KOPT-K1 (cell line): Measurements from ENCODE around the gene WDR82.
"Not testable (repeated sequence)": the region's sequence is repeated elsewhere in the genome, so short reads cannot be mapped to it uniquely, and the experiment has no call there.

ENCODE experiments used
- H3K27ac ChIP-seq: fragments of 200-600 bp; sonication (generic); 2 replicates; pipeline ENCODE4 v1.5.1; 2016; ENCODE audit warnings: antibody characterized with exemption, mild to moderate bottlenecking, low read depth, low read length; ENCODE audit not compliant: poor library complexity, severe bottlenecking
- H3K36me3 ChIP-seq: fragments of 200-600 bp; sonication (generic); 2 replicates; pipeline ENCODE4 v1.5.1; 2017; ENCODE audit warnings: antibody characterized with exemption, mild to moderate bottlenecking, low read length, moderate library complexity; ENCODE audit not compliant: insufficient read depth
- H3K9me3 ChIP-seq: fragments of 200-600 bp; sonication (generic); 2 replicates; pipeline ENCODE4 v1.5.1; 2017; ENCODE audit warnings: antibody characterized with exemption, low read length, mild to moderate bottlenecking; ENCODE audit not compliant: insufficient read depth, poor library complexity, severe bottlenecking

WDR82 gene

DNA sequence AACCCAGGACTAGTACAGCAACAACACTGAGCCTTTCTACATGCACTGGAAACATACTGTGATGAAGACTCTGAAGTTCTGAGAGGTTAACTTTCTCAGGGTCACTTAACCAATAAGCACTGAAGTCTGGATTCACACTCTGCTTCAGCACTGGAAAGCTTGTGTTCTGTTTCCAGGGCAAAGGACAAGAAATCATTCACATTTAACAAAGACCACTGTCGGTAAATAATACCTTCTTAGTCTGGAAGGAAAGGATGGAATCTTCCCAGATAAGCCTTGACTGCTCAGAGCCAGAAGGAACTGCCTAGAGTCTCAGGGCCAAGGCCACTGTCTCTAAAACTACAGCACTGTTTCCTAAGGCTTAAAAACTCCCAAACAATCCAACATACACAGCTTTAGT lies 4.9 kb upstream of the WDR82 start:
- H3K9me3 ChIP-seq = no peaks in the 10 kb centered on the region
- H3K27ac ChIP-seq = peak overlapping the region; percentile 65
- H3K36me3 ChIP-seq = no peaks in the 10 kb centered on the region

DNA sequence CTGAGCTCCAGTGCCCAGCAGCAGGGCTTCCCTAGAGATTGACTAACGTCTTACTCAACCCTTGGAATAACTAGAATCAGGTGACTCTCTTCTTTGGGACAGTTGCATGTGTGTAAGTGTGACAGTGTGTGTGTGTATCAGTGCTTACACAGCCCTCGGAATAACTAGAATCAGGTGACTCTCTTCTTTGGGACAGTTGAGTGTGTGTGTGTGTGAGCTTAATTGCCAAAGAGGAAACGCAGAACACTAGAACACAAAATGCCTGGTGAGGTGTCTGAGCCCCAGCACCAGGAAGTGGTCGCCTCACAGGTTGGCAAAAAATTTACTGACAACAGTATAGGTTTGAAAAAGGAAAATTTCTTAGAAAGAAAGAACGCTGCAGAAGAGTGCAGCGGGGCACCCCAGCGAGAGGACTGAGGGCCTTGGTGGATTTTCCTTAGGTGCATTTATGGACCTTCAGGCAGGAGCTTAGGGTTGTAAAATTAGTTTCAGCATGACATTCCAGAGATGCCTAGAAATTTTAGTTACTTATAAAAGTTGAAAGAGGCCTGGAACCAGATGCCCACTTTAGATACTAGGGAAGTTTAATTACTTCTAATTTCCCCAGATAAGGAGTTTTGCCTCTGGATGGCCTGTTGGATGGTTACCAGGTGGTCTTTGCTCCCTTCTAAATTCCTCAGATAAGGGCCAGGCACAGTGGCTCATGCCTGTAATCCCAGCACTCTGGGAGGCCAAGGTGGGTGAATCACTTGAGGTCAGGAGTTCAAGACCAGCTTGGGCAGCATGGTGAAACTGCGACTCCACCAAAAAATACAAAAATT lies 3.7 kb upstream of the WDR82 start:
- H3K27ac ChIP-seq = peak overlapping the region; percentile 65
- no peaks in the 10 kb centered on the region for H3K9me3 ChIP-seq
- no peaks in the 10 kb centered on the region for H3K36me3 ChIP-seq

GRCh38 chr3:52280050-52280461 lies 1.6 kb upstream of the WDR82 start:
- Histone ChIP-seq H3K27ac (peak overlapping the region; percentile 91), H3K36me3 (peaks cover 17% of the 10 kb centered on the region), H3K9me3 (no peaks in the 10 kb centered on the region)

DNA sequence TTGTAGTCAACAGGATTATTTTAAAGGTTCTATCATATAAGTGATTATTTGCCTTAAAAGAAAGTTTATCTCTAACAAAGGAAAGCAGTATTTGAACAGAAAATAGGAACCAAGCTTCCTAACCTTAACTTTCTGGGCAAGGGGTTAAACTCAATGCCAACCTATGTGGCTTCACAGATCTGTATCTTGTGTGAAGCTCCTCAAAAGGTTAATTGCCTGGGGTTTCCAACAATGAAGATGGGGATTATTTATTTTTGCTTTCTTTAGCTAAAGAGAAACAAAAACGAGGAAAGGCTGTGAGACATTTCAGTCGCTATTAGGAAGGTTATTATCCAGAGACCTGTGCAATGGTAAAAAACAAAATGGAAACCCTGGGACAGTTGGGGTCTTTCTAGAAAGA lies 1.1 kb upstream of the WDR82 start:
- peak overlapping the region; percentile 91 for H3K27ac ChIP-seq
- peaks cover 21% of the 10 kb centered on the region for H3K36me3 ChIP-seq
- no peaks in the 10 kb centered on the region for H3K9me3 ChIP-seq

DNA sequence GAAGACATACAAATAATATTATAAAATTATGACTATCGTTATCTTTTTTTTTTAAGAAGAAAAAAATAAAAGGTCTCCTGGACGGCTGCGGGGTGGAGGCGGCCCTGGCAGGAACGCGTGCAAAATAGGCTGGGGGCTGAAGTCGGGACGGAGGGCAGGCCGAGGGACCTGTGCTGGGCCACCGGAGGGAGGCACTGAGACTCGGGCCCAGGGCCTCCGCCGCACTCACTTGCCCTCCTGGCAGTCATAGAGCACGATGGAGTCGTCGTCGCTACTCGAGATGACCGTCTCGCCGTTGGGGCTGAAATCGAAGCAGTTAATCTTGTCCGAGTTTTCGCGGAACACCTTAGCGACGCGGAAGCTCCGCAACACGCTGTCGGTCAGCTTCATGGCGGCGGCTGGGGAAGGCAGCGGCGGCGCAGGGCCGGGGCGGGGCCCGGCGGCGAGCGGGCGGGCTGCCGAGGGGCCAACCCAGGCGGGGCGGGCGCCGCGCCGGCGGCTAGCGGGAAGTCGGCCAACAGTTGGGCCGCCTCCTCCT lies 408 bp downstream of the WDR82 start:
- H3K36me3 ChIP-seq = peaks cover 37% of the 10 kb centered on the region
- H3K27ac ChIP-seq = peak overlapping the region; percentile 91
- H3K9me3 ChIP-seq = no peaks in the 10 kb centered on the region

DNA sequence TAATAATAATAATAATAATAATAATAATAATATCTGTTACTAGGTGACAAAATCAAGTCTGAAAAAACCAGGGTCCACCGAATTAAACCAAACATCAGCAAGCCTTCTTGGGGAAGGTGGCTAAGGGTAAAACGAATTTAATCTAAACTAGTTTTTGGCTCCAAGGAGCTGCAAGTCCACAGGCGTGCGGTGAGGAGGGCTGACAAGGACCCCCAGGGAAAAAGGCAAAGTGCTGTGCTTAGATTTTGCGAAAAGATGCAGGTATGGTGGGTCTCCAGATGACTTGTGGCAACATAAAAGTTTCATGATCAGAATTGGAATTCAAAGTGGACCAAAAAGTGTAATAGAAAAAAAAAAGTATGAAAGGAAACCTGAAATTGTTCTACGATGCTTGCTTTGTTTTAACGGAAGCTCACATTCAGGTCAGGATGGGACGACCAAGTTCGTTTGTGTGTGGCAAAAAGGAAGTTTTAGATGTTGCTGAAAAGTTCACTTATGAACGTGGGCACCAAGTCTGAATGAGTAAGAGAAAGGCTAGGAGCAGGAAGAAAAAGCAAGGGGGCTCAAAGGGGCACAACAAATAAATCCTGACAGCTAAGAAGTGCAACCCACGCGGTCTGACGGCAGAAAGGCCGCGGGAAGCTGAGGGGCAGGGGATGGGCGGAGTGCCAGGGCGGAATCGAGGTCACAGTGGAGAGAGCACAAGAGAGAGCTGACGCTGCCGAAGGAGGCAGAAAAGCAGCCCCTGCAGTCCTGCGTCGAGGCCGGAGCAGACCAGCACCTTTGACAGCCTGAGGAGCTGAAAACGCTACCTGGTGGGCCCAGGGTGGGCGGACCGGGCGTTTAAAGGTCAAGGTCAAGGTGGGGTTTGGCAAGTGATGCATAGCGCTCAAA lies 1.1 kb downstream of the WDR82 start:
- H3K27ac ChIP-seq = peak overlapping the region; percentile 91
- peaks cover 44% of the 10 kb centered on the region for H3K36me3 ChIP-seq
- H3K9me3 ChIP-seq = no peaks in the 10 kb centered on the region

DNA sequence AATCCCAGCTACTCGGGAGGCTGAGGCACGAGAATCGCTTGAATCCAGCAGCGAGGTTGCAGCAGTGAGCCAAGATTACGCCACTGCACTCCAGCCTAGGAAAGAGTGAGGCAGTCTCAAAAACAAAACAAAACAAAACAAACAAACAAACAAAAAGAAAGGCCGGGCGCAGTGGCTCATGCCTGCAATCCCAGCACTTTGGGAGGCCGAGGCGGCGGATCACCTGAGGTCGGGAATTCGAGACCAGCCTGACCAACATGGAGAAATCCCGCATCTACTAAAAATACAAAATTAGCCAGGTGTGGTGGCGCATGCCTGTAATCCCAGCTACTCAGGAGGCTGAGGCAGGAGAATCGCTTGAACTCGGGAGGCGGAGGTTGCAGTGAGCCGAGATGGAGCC lies 3.7 kb downstream of the WDR82 start:
- peaks cover 70% of the 10 kb centered on the region for H3K36me3 ChIP-seq
- not testable (repeated sequence) for H3K27ac ChIP-seq, H3K9me3 ChIP-seq

- Histone ChIP-seq H3K36me3 (peaks cover 89% of the 10 kb centered on the region), H3K27ac (no peak overlapping the region), H3K9me3 (no peaks in the 10 kb centered on the region)
Observed at GRCh38 chr3:52272831-52273230, 5.6 kb downstream of the WDR82 start.

GRCh38 chr3:52272172-52272571 lies 6.3 kb downstream of the WDR82 start:
- not testable (repeated sequence) for H3K27ac ChIP-seq, H3K9me3 ChIP-seq
- H3K36me3 ChIP-seq = peaks cover 96% of the 10 kb centered on the region

DNA sequence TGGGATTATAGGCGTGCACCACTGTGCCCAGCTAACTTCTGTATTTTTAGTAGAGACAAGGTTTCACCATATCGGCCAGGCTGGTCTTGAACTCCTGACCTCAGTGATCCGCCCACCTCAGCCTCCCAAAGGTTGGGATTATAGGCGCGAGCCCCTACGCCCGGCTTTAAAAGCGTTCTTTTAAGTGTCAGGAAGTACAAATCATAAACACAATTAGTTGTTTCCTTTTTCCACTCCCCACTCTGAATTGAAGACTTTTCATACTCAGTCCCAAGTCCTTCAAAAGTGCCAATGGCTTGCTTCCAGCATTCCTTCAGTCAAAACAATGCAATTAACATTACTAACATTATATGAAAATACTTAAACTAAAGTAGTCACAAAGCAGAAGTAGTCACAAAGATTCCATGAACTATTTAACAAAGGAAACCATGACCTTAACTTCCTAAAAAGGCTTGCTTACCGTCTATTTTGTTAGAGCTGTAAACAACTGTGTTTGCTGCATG lies 8.1 kb downstream of the WDR82 start:
- peaks cover 100% of the 10 kb centered on the region for H3K36me3 ChIP-seq

GRCh38 chr3:52269776-52270175 lies 8.7 kb downstream of the WDR82 start:
- H3K27ac ChIP-seq = no peak overlapping the region
- H3K9me3 ChIP-seq = no peaks in the 10 kb centered on the region
- H3K36me3 ChIP-seq = peaks cover 100% of the 10 kb centered on the region

More for the DNA sequence above, 8.1 kb downstream of the WDR82 start:
- Histone ChIP-seq H3K27ac (no peak overlapping the region), H3K9me3 (no peaks in the 10 kb centered on the region)

GRCh38 chr3:52268036-52268435 lies 10.4 kb downstream of the WDR82 start:
- no peak overlapping the region for H3K27ac ChIP-seq
- H3K36me3 ChIP-seq = peaks cover 100% of the 10 kb centered on the region
- no peaks in the 10 kb centered on the region for H3K9me3 ChIP-seq

GRCh38 chr3:52265387-52265786 lies 13.1 kb downstream of the WDR82 start:
- peaks cover 100% of the 10 kb centered on the region for H3K36me3 ChIP-seq
- no peak overlapping the region for H3K27ac ChIP-seq
- H3K9me3 ChIP-seq = no peaks in the 10 kb centered on the region

- H3K36me3 ChIP-seq = peaks cover 100% of the 10 kb centered on the region
- no peaks in the 10 kb centered on the region for H3K9me3 ChIP-seq
- H3K27ac ChIP-seq = no peak overlapping the region
Observed at GRCh38 chr3:52262447-52262846, 16.0 kb downstream of the WDR82 start.

- H3K36me3 ChIP-seq = peaks cover 100% of the 10 kb centered on the region
- no peaks in the 10 kb centered on the region for H3K9me3 ChIP-seq
- no peak overlapping the region for H3K27ac ChIP-seq
Observed at GRCh38 chr3:52259448-52259847, 19.0 kb downstream of the WDR82 start.
